Stimulated activated CD8-positive, alpha-beta memory T cell treated with anti-CD3 and anti-CD28 coated beads, Interleukin-4, amount 100 ng/mL, for 4 hours (primary cell): ENCODE results near the gene CTNND2.
"Not testable (repeated sequence)": the region's sequence is repeated elsewhere in the genome, so short reads cannot be mapped to it uniquely, and the experiment has no call there.

Experiments
- DNase-seq, 2 donors: peaks; one replicate each; pipeline ENCODE4 v3.0.0-alpha.2; 2020; ENCODE audit warnings: low read depth in 2 of 2, low spot score in 1 of 2

The CTNND2 gene

DNA sequence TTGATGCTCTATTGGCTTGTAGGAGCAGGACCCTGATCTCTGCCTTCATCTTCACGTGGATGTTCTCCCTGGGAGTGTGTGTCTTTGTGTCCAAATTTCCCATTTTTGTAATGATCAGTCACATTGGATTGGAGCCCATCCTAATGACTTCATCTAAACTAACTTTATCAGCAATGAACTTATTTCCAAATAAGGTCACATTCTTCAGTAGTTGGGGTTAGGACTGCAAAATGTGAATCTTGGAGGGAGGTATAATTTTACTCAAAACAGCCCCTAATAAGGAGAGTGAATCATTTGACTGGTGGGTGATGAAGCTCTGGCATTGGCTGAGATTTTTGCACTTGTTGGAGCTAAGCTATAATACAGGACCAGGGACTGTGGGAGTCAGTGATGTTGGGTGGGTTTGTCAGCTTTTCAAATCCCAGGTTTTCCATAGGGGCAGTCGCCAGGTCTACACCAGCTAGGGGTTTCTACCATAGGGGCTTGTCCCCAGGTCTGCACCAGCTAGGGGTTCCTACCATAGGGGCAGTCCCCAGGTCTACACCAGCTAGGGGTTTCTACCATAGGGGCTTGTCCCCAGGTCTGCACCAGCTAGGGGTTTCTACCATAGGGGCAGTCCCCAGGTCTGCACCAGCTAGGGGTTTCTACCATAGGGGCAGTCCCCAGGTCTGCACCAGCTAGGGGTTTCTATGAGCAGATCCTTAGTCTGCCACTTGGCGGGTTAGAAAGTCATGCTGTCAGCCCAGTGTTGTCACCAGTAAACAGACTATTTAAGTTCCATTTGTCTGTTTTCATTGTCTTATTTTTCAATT is 760.6 kb downstream of the CTNND2 start:
- no peak for DNase-seq

DNA sequence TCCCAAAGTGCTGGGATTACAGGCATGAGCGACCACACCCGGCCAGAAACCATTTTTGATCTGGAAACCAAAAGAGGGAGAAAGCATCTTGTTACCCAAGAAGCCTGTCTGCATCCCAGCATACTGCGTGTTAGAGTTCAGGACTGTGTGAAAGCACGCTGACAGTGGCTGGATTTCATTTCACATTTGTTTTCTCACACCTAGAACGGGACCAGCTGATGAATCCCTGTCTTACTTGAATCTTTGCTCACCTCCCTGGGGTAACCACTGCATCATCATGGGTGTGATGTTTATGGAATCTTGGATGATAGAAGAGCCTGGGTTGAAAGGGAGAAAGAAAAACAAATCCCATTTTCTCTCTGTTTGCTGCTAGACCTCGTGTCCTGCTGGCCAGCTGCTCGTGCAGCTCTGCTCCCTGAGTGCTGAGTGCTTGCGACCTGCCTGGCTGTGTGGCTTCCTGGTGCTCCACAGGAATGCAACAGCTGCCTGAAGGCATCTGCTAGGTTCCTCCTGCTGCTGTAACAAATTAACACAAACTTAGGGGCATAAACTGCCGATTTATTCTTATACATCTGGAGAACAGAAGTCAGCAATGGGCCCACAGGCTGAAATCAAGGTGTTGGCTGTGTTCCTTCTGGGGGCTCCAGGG is 764.9 kb downstream of the CTNND2 start:
- DNase-seq: no peak

DNA sequence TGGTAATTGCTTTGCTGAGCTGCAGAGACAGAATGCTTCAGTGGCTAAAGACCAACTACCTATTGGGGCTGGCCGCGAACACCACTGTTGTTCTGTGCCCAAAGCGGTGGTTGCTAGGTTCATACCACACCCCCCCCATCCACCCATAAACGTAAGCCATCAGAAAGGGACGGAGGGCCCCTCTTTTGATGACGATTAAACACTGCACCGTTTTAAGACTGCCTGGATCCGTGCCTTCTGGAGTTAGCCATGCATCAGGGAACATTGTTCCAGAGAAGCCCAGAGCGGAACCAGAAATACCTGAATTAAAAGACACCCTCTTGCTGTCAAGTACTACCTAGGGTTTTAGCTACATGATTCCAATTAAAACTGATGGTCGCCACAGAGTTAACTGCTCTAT is 774.1 kb downstream of the CTNND2 start:
- no peak for DNase-seq

DNA sequence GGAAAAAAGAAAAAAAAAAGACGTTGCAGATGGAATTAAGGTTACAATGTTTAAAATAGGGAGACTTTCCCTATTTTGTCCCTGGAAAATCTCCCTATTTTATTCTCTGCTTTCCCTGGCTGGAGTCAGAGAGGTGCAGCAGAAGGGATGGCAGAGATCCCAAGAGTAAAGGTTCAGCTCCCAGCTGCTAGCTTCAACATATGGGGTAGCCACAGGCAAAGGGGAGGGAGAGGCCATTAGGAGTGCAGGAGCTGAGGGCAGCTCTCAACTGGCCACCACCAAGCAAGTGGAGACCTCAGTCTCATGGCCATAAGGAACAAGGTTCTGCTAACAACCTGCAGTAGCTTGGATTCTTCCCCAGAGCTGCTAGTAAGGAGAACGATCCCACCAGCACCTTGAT is 776.2 kb downstream of the CTNND2 start:
- DNase-seq: no peak

DNA sequence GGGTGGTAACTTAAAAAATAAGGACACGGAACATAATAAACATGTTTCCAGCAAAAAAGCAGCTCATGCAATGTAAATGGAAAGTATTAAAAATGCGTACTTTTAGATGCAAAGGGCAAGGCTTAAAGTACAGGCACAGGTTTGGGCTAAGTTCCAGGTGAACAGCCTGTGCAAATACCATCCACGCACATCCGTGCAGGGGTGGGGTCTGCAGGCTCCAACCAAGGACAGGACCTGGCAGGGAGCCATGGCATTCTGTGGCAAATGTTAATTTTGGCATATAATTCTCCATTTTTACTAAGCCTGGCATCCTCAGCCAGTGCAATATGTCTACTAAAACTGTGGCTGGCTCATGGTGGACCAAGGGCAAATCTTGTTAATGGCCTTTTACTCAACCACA is 777.4 kb downstream of the CTNND2 start:
- DNase-seq: no peak

DNA sequence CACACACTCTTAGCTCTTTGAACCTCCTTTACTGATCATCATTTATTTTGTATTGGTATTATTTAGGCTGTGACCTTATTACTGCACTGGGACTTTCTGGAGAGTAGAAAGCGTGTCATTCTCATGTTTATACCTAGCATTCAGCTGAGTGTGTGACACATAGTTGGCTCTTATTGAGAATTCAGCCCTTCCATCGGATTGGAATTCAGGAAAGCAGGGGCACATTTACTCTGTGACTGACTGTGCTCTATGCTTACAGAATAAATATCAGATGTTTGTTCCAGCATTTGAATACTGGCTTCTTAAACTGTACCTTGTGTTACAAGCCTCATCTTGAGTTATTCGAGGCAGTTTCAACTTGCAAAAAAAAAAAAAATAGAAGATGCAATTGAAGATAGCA is 782.4 kb downstream of the CTNND2 start:
- DNase-seq: no peak

DNA sequence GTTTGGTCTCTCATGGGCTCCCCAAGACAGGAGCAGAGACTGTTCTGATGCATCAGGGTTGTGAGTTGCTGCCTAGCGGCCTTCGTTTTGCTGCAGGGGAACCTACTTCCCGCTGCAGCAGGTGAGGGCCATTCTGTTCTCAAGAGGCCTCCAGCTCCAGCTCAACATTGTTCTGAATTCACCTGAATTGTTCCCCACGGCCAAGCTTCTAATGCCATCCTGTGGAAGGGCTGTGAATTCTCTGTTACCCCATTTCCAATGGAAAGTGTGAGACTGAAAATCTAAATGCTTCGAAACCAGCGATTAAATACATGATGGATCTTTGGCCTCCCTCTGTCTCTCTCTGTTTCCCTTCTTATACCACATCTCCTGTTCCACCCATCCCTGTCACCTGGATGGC is 794.1 kb downstream of the CTNND2 start:
- DNase-seq: no peak

DNA sequence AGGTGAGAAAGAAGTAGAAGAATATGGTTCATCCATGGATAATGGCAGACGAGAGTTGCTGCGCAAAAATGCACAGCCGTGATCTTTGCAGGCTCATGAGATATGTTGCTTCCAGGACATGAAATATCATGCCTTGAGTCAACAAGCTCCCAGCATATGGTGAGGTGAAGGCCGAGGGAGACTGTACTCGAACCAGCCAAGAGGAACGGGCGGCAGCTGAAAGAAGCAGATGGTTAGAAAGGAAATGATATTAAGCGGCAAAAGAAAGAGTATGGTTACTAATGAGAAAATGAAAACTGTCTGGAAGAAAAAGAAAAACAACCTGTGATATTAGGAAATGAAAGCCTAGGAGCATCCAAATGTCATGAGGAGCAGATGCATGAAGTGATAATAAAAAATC is 798.5 kb downstream of the CTNND2 start:
- DNase-seq: no peak

DNA sequence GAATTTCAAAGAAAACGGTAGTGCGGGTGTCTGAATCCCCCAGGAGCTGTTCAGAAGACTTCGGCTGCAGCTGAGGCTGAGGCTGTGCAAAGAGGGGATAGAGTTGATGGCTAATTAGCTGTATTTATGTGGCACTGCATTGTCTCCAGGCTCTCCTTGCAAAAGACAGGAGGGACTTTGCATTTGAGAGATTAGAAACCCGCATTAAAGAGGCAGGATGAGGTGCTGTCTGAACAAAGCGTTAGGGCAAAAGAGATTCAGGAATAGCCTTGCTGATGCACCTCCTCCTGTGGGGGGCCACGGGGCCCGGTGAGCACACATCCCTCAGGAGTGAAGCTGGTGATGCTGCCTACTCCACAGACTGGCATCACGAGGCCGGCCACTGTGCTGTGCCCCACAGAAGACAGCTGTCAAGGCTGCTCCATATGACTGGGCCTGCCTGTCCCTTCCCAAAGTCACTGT is 799.6 kb downstream of the CTNND2 start:
- DNase-seq: no peak

DNA sequence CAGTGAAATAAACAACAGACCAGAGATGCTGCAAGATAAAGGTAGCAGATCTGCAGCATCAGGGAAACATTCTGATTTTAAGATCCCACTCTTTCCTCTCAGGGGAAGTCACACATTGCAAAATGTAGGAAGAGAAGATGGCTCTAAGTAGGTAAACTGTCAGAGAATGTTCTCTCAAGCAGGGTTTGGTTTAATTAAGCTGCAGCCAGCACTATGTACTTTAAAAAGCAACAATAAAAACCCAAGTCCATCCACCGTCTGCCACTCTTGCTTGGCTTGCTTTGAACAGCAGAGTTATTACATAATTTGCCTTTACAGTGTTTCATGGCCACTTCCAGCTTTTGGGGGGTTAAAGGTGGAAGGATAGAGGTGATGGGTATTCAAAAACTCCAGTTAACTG is 800.0 kb downstream of the CTNND2 start:
- no peak for DNase-seq

DNA sequence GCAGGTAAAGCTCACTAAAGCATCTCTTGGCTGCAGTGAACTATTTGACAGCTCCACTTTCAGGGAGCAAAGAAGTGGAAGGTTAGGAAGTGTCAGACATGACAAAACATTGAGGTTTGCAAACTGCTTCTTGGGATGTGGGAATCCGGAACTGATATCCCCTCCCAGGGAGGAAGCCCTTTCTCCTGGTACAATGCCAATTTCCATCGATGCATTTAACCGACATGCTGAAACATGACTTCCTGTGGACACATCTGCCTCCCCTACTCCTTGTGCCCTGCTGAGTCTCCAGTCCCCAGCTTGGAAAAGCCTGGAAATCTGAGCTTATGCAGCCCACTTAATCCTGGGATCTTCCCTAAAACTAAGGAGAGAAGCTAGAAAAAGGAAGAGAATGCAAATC is 820.1 kb downstream of the CTNND2 start:
- no peak for DNase-seq

DNA sequence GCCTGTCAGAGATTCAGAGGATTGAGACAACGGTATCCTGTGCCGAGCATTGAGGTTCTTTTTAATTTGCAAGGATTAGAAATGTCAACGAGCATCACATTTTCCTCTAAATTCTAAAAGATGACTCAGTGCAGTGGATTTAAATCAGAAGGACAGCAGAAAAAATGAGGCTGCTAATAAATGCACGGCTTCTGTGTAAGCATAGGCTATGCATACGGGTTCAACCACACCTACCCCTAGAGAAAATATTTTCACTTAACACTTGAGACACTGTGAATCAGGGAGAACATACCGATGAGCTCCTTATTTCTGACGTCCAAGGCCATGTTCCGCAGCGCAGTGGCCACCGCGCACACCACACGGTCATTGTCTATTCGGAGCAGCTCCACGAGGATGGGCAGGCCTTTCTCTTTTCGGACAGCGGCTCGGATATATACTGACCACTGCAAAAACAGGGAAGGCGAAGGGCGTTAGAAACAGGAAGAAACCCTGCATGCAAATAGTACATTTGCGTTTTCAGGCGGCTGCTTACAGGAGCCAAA is 821.8 kb downstream of the CTNND2 start:
- no peak for DNase-seq

DNA sequence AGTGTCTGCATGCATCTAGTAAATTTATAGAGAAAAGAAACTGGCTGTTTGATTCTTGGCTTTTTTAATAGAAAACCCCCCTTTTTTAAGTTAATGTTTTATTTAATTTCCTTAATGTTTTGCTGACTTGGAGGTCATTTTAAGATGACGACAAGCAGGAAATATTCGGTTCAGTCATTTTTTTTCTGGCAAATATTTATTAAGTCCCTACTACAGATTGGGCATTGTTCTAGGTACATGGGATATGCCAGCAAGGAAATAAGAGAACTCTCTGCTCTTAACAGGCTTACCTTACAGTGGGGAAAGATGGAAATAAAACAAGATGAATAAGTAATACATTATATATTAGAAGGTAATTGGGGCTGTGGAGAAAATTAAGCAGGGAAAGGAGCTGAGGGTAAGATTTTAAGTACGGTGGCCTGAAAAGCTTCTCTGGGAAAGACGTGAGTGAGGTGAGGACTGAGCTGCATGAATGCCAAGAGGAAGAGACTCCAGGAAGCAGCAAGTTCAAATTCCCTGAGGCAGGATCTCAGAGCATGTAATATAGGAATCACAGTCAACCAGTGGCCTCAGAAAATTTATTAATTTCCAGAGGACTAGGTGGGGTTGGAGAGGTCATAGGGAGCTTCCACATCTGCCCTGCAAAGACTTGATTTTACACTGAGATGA is 827.2 kb downstream of the CTNND2 start:
- DNase-seq: no peak

DNA sequence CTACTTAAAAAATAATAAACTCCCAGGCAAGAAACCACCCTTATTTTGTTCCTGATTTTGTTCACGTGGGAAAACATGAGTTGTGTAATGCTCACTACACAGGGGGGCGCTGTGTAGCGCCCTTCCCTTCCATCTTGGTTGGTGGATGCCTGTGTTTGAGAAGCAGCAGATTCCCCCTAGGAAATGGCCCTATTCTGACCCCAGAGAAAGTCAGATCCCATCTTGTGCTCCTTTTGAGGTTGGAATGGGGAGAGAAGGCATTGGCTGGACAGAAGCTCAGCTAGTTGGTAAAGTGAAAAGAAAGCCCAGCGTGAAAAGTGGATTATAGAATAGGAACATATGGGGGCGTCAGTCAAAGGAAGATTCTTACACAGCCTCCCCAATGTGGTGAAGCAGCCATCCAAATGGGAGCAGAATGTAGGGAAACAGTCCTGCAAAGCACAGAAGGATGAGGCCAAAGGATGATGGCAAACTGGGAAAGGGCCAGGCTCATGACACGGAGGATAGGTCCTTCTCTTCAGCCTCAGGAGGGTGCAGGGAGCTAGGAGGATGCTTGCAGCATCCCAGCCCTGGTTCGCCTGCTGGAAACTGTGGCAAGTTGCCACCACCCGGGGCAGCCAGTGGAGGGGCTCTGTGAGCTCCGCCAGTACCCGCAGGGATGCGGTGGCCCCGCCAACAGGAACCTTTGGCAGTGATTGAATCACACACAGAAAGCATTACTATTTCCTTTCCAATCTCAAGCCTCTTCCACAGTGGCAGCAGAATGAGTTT is 829.0 kb downstream of the CTNND2 start:
- no peak for DNase-seq

DNA sequence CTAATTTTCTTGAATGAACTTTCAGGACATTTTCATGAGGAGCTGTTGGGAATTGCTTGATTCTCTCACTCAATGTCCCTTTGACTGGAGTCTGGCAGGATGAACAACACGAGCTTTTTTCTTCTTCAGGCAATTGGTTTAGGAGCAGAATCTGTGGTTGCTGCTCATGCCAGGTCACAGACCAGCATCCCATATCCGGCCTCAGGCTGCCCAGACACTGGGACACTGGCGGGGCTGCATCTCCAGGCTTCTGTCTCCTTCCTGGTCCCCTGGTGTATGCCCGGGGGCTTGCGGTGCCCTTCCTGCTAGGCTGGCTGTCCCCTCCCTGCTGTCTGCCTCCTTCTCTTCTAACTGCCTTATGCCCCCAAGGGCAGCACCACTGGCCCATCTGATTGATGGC is 831.7 kb downstream of the CTNND2 start:
- no peak for DNase-seq

DNA sequence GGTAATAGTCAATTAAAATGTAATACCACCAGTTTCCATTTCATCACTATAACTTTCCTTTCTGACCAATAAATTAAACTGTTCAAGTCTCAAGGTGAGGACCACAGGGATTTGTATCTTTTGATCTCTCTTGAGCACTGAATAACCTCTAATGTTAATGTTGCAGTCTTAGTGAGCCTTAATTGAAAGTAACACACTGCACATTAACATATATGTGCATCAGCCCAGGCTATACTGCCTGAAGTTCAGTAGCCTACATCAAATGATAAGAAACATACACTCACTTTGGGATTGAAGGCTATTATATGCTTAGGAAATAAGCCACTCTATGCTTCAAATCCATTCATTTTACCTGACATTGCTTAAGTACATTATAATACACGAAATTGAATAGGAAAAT is 832.2 kb downstream of the CTNND2 start:
- no peak for DNase-seq

DNA sequence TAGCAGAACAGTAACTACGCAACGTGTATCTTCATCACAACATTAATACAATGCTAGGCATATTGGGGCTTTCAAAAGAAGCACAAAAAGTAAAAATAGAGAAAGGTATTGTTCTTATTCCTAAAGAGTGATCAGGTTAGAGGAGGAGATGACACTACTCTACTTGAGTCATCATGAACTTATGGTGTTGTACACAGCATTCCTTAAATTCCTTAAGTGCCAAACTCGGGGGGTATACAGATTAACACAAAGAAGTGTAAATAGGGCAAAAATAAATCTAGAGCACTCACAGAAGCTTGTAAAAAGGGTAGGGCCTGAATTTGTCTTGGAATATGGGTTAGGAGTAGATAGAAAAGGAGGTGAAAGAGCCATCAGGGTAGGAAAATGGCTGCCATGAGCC is 835.2 kb downstream of the CTNND2 start:
- no peak for DNase-seq

DNA sequence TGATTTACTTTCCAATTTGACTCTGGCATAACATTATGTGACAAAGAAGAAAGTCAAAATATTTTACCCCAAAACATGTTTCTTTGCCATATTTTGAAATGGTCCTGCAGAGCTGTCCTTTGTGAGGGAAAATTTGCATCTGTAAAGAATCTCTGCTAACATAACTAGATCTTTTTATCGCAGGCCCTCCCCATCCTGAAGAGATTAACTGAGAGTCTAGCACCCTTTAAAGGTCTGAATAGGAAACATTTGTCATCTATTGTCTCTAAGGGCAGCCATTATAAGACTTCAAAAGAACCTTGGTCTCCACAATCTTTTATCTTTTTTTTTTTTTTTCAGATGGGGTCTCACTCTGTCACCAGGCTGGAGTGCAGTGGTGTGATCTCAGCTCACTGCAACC is 838.5 kb downstream of the CTNND2 start:
- not testable (repeated sequence) for DNase-seq

DNA sequence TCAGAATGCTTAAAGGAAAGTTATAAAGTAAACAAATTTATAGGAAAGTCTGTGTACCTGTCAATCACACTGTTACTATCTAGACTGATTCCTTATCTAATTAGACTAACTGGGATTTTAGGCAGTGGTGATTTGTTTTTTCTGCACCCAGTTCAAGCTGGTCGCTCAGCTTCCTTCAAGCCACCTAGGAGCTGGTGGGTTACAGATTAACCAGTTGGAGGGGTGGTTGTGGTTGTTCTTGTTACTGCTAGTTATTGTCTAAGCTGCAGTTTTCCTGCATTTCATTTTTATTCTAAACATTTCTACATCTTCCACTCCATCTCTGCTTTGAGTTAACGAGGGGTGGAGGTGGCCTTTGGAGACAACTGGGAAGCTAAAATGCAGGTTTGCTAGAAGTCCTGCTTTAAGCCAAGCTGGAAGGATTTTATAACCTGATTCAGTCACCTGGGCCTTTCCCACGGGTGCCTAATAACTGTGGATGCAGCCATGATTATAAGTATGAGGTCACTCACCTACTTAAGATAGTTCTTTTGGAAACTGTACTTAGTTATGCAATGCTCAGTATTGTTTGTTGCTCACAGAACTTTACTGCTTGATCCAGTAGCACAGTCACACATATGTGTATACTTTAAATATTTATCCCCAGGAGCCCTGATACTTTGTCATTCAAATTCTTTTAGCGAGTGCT is 839.3 kb downstream of the CTNND2 start:
- no peak for DNase-seq

DNA sequence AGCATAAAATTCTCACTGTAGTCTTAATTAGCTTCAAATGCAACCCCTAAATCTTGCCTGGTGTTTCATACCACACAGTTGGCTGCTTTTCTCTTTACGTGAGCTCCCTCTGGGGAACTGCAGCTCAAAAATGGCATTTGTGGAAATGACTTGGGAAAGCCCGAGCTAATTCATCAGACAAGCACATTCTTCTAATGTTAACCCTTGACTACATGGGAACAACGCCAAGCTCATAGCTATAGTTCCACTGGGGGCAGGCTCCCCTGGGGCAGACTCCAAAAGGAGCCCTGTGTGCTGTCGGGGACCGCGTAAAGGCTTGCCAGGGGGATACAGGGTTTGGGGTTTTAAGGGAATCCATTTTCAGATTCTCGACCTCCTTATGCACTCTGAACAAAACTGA is 841.8 kb downstream of the CTNND2 start:
- no peak for DNase-seq

DNA sequence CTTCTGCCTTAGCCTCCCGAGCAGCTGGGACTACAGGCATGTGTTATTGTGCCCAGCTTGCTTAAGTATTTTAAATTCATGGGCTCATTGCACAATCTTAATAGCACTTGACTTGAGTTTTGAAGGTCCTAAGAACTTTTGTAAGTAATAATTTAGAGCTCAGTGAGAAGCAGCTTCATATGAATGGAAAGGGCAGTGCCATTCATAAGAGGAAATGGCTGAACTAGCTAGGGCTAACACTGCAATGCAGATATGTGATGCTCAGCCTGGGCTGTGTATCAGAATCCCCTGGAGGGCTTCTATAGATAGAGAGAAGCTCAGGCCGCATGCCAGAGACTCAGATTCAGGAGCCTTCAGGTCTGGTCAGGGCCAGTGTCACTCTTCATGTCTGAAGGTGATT is 847.7 kb downstream of the CTNND2 start:
- no peak for DNase-seq
